HepG2 (cell line): ENCODE data around the gene IL4I1. TPM values are rescaled to one million over a fixed set of nuclear protein-coding genes. Genes with fewer than 3 reads are reported as not detected.
A peak's percentile ranks its signal among the peaks of the same experiment; 100 is the strongest.

ENCODE experiments used
- ATAC-seq: fragments of 200-7000 bp; cut with Tn5 transposase; 3 replicates; pipeline ENCODE4 v1.9.1; 2020; ENCODE audit warnings: mild to moderate bottlenecking, moderate library complexity
- BruUV-seq: library from RNA; stranded (reverse); fragments of 400-500 nt; replicated peaks from 2 replicates; lab custom pipeline; 2021; lab: Mats Ljungman, UMichigan
- CTCF ChIA-PET: fragments of 300-600 bp; formaldehyde crosslinking; extraction: SDS; loops from one replicate; lab custom pipeline; 2021; ENCODE audit warnings: low total read pairs, inconsistent platforms, low intra/inter-chr PET ratio; lab: Yijun Ruan, JAX
- POLR2A ChIA-PET: fragments of 350-600 bp; sonication (Branson Sonifier 250); formaldehyde crosslinking; loops from one replicate; lab custom pipeline; 2020; ENCODE audit warnings: antibody characterized with exemption, inconsistent platforms; lab: Yijun Ruan, JAX
- DNase-seq: peaks from one replicate; pipeline ENCODE4 v3.0.0-alpha.2; 2015; ENCODE audit warnings: low spot score
- FAIRE-seq: peaks from 3 replicates; lab custom pipeline; 2011; peaks lifted over from hg19 to GRCh38; lab: Jason Lieb, UNC
- H2AFZ ChIP-seq: one replicate; pipeline ENCODE4 v1.6.1; 2011; ENCODE audit warnings: low read length, inconsistent platforms
- H3K27ac ChIP-seq: fragments of 300-600 bp; 3 replicates; pipeline ENCODE4 v1.8.0; 2011; ENCODE audit warnings: mixed run types, mild to moderate bottlenecking, mixed read lengths, low read length, inconsistent platforms; ENCODE audit not compliant: insufficient read depth; ENCODE audit errors: extremely low read length
- H3K27me3 ChIP-seq, 2 experiments: fragments of 200-600 bp in 1 of 2; 2 replicates in 1 of 2; 3 replicates in 1 of 2; pipeline versions ENCODE4 v1.6.0 to v1.8.0; 2011; ENCODE audit warnings: low read length in 2 of 2, mild to moderate bottlenecking in 2 of 2, moderate library complexity in 2 of 2, inconsistent platforms in 1 of 2; ENCODE audit not compliant: insufficient read depth in 2 of 2, control insufficient read depth in 1 of 2
- H3K36me3 ChIP-seq, 2 experiments: fragments of 200-600 bp in 1 of 2; replicated peaks in 1 of 2; 2 replicates in 1 of 2; 3 replicates in 1 of 2; pipeline versions ENCODE4 v1.5.1 to v1.8.0; 2011; ENCODE audit warnings: low read length in 2 of 2, inconsistent platforms in 1 of 2; ENCODE audit not compliant: insufficient read depth in 2 of 2, control insufficient read depth in 1 of 2
- H3K4me1 ChIP-seq: 2 replicates; pipeline ENCODE4 v1.5.1; 2012; ENCODE audit warnings: low read length, inconsistent platforms; ENCODE audit not compliant: insufficient read depth
- H3K4me2 ChIP-seq: 2 replicates; pipeline ENCODE4 v1.6.0; 2011; ENCODE audit warnings: low read depth, low read length, inconsistent platforms
- H3K4me3 ChIP-seq, 3 experiments: fragments of 200-600 bp in 1 of 3; sonication (generic), shearing (Covaris generic) in 1 of 3; replicated peaks in 1 of 3; 2 replicates each; pipeline ENCODE4 v1.5.1; 2011 to 2016; ENCODE audit warnings: low read length in 3 of 3, inconsistent platforms in 2 of 3, low read depth in 2 of 3, mild to moderate bottlenecking in 2 of 3, control low read depth in 1 of 3, mixed read lengths in 1 of 3; ENCODE audit not compliant: insufficient read depth in 1 of 3
- H3K79me2 ChIP-seq: one replicate; pipeline ENCODE4 v1.6.1; 2011; ENCODE audit warnings: low read length, inconsistent platforms; ENCODE audit not compliant: insufficient read depth
- H3K9ac ChIP-seq: 2 replicates; pipeline ENCODE4 v1.6.0; 2011; ENCODE audit warnings: mild to moderate bottlenecking, low read depth, low read length, inconsistent platforms; ENCODE audit not compliant: insufficient read depth
- H3K9me3 ChIP-seq: 2 replicates; pipeline ENCODE4 v1.5.1; 2012; ENCODE audit warnings: mild to moderate bottlenecking, low read length
- H4K20me1 ChIP-seq: 2 replicates; pipeline ENCODE4 v1.6.0; 2011; ENCODE audit warnings: inconsistent platforms, mild to moderate bottlenecking, low read length, moderate library complexity; ENCODE audit not compliant: insufficient read depth
- AGO2 ChIP-seq: fragments of 200-400 bp; formaldehyde crosslinking; optimal IDR thresholded peaks from 2 replicates; pipeline ENCODE3; 2017; ENCODE audit warnings: mild to moderate bottlenecking, low read depth, low read length, moderate library complexity
- CHD4 ChIP-seq: fragments of 200-600 bp; sonication (generic); IDR thresholded peaks from 2 replicates; pipeline ENCODE4 v1.7.0; 2017; ENCODE audit warnings: mild to moderate bottlenecking, low read length, borderline replicate concordance
- CREM ChIP-seq, 2 experiments: sonication (generic) in 1 of 2; formaldehyde crosslinking in 1 of 2; IDR thresholded peaks; 2 replicates each; pipeline versions ENCODE4 v1.4.0 to v1.6.1; 2016 to 2020; ENCODE audit warnings: antibody characterized with exemption in 1 of 2, mild to moderate bottlenecking in 1 of 2, missing genetic modification reagents in 1 of 2
- EEA1 ChIP-seq: sonication (generic); formaldehyde crosslinking; IDR thresholded peaks from 2 replicates; pipeline ENCODE4 v1.5.1; 2020; ENCODE audit warnings: mild to moderate bottlenecking, missing genetic modification reagents, borderline replicate concordance
- JUND ChIP-seq: sonication (generic); formaldehyde crosslinking; IDR thresholded peaks from 2 replicates; pipeline ENCODE4 v1.8.0; 2022; ENCODE audit warnings: mild to moderate bottlenecking, missing genetic modification reagents
- PRDM15 ChIP-seq: sonication (generic); formaldehyde crosslinking; IDR thresholded peaks from 2 replicates; pipeline ENCODE4 v1.4.0; 2020; ENCODE audit warnings: missing genetic modification reagents
- THYN1 ChIP-seq: sonication (generic); formaldehyde crosslinking; IDR thresholded peaks from 2 replicates; pipeline ENCODE4 v1.8.1; 2023; ENCODE audit warnings: low read depth, mild to moderate bottlenecking, moderate library complexity, missing genetic modification reagents, borderline replicate concordance
- ZNF33B ChIP-seq: sonication (generic); formaldehyde crosslinking; IDR thresholded peaks from 2 replicates; pipeline ENCODE4 v1.5.1; 2020; ENCODE audit warnings: mild to moderate bottlenecking, missing genetic modification reagents
- ZNF501 ChIP-seq: sonication (generic); formaldehyde crosslinking; IDR thresholded peaks from 2 replicates; pipeline ENCODE4 v1.5.1; 2020; ENCODE audit warnings: mild to moderate bottlenecking, moderate library complexity, missing genetic modification reagents
- ZNF543 ChIP-seq: sonication (generic); formaldehyde crosslinking; IDR thresholded peaks from 2 replicates; pipeline ENCODE4 v1.4.0; 2020; ENCODE audit warnings: mild to moderate bottlenecking, missing genetic modification reagents
- ZNF709 ChIP-seq: sonication (generic); formaldehyde crosslinking; IDR thresholded peaks from 2 replicates; pipeline ENCODE4 v1.5.0; 2020; ENCODE audit warnings: mild to moderate bottlenecking, missing genetic modification reagents
- ZNF724P ChIP-seq: sonication (generic); formaldehyde crosslinking; IDR thresholded peaks from 2 replicates; pipeline ENCODE4 v1.8.0; 2022; ENCODE audit warnings: missing genetic modification reagents, borderline replicate concordance
- ZSCAN22 ChIP-seq: sonication (generic); formaldehyde crosslinking; IDR thresholded peaks from 2 replicates; pipeline ENCODE4 v1.4.0; 2020; ENCODE audit warnings: mild to moderate bottlenecking, missing genetic modification reagents
- WGBS: methylation state at CpG from one replicate; pipeline ENCODE4 v1.1.6; 2017; ENCODE audit warnings: low lambda C conversion rate; 5-methylcytosine and 5-hydroxymethylcytosine counted together
- in situ Hi-C: cut with HindIII; loops from 2 replicates; pipeline ENCODE4 v1.10.0; 2017; ENCODE audit warnings: low pct_unique_long_range_greater_than_20kb; ENCODE audit not compliant: extremely low pct_ligation_motif_present
- intact Hi-C: fragments of 100-400 bp; cut with micrococcal nuclease; formaldehyde crosslinking; loops from one replicate; pipeline ENCODE4 v1.10.0; 2022; ENCODE audit not compliant: unreplicated experiment
- polyA plus RNA-seq, 8 experiments: library from polyadenylated mRNA; depleted of rRNA in 3 of 8; stranded (reverse) in 7 of 8; unstranded in 1 of 8; fragments of >200 nt; fragmentation: Illumina TruSeq in 4 of 8; extraction: Trizol in 4 of 8; gene quantifications; 2 replicates each; pipeline versions ENCODE4 v1.2.1 to v1.2.3, GENCODE V29; 2011 to 2016; ENCODE audit warnings: low read depth in 4 of 8, missing spikeins in 1 of 8, mixed read lengths in 1 of 8; ENCODE audit not compliant: insufficient read depth in 1 of 8
- total RNA-seq, 5 experiments: library from RNA; depleted of rRNA; stranded (reverse); fragments of >200 nt; fragmentation: Illumina TruSeq; extraction: Trizol; gene quantifications; 2 replicates each; pipeline ENCODE4 v1.2.3, GENCODE V29; 2016; ENCODE audit warnings: low read depth in 1 of 5

The IL4I1 gene
- total and polyA plus RNA-seq, 2 of the 13 experiments (the other 11 are each of a cell fraction or from before 2014, with no cell fraction given): not detected

- CTCF ChIA-PET: no interaction called here
These were observed 8.8 kb downstream of the IL4I1 start for GRCh38 chr19:49887665-49888509.

GRCh38 chr19:49887037-49887664 lies 9.5 kb downstream of the IL4I1 start:
- in situ Hi-C loops (no loop called here), intact Hi-C loops (no loop called here)
- Histone ChIP-seq H3K9ac (no peak overlapping the region), H3K4me2 (no peak overlapping the region), H3K4me3 (no peak overlapping the region), H3K4me1 (no peaks in the 10 kb centered on the region), H2AFZ (no peak overlapping the region), H3K27me3 (no peaks in the 10 kb centered on the region; a peak in 1 of 5 replicates), H4K20me1 (no peaks in the 10 kb centered on the region; the same call in 1 of the 2 replicates), H3K9me3 (no peaks in the 10 kb centered on the region), H3K79me2 (no peaks in the 10 kb centered on the region), H3K36me3 (peaks cover 11 to 28% of the 10 kb centered on the region in 2 experiments; a peak in 4 of 5 replicates), H3K27ac (no peak overlapping the region)
- ChIA-PET CTCF (no interaction called here), POLR2A (no interaction called here)
- FAIRE-seq (no peak), ATAC-seq (no peak), DNase-seq (no peak)
- no TSS peak for BruUV-seq
- WGBS: 99% methylated on average over 17 of the region's 23 CpGs
- TF ChIP-seq ZNF501 (CRISPR knock-in tag): no peak
- TF ChIP-seq CREM (IDR thresholded peaks at IDR 0.05): no peak
- no peak for TF ChIP-seq CREM (CRISPR knock-in tag; IDR thresholded peaks at IDR 0.05)
- TF ChIP-seq THYN1: no peak
- no peak for TF ChIP-seq EEA1
- TF ChIP-seq ZSCAN22 (CRISPR knock-in tag): no peak
- no peak for TF ChIP-seq PRDM15 (CRISPR knock-in tag)
- no peak for TF ChIP-seq CHD4
- no peak for TF ChIP-seq JUND (CRISPR knock-in tag)
- TF ChIP-seq ZNF33B (CRISPR knock-in tag): no peak

More at GRCh38 chr19:49887665-49888509, 8.8 kb downstream of the IL4I1 start:
- no peaks in the 10 kb centered on the region; a peak in 1 of 5 replicates for H3K27me3 ChIP-seq
- DNase-seq: no peak
- no peaks in the 10 kb centered on the region for H3K9me3 ChIP-seq
- intact Hi-C loops: no loop called here
- no TSS peak for BruUV-seq
- 97% methylated on average over 38 of the region's 54 CpGs for WGBS
- in situ Hi-C loops: no loop called here
- H3K36me3 ChIP-seq: peaks cover 7 to 21% of the 10 kb centered on the region in 2 experiments; a peak in 4 of 5 replicates
- no peak overlapping the region for H2AFZ ChIP-seq
- H3K79me2 ChIP-seq: no peaks in the 10 kb centered on the region
- H3K4me2 ChIP-seq: no peak overlapping the region
- FAIRE-seq: no peak
- ATAC-seq: no peak
- POLR2A ChIA-PET: no interaction called here
- TF ChIP-seq ZNF724P (CRISPR knock-in tag) (no peak), ZNF543 (no peak), ZNF709 (CRISPR knock-in tag) (no peak), AGO2 (peak; percentile 69)
- no peaks in the 10 kb centered on the region; the same call in 1 of the 2 replicates for H4K20me1 ChIP-seq
- H3K9ac ChIP-seq: no peak overlapping the region
- H3K4me1 ChIP-seq: no peaks in the 10 kb centered on the region
- H3K27ac ChIP-seq: no peak overlapping the region
- H3K4me3 ChIP-seq: no peak overlapping the region
